Stimulated activated CD4-positive, alpha-beta T cell treated with anti-CD3 and anti-CD28 coated beads, Interleukin-2, amount 100 ng/mL, for 48 hours (primary cell): ENCODE measurements around the gene ABCC6.
"Not testable (repeated sequence)": the region's sequence is repeated elsewhere in the genome, so short reads cannot be mapped to it uniquely, and the experiment has no call there.

ENCODE experiments used
- DNase-seq, 2 donors: peaks; one replicate each; pipeline ENCODE4 v3.0.0-alpha.2; 2020

ABCC6 gene

GRCh38 chr16:16222850-16223661 lies at the start of gene ABCC6:
Gene ABCC6 (minus strand): TSS chr16:16223494. CDS start chr16:16223434, 60 bp downstream.
- DNase-seq = not testable (repeated sequence)

- DNase-seq = not testable (repeated sequence)
Observed at GRCh38 chr16:16272573-16273221, 49.4 kb upstream of the ABCC6 start.

GRCh38 chr16:16271658-16272057 lies 48.4 kb upstream of the ABCC6 start:
- DNase-seq = not testable (repeated sequence)

GRCh38 chr16:16268185-16268808 lies 45.0 kb upstream of the ABCC6 start:
- DNase-seq = not testable (repeated sequence)

- DNase-seq = not testable (repeated sequence)
Observed at GRCh38 chr16:16267708-16268107, 44.4 kb upstream of the ABCC6 start.

GRCh38 chr16:16265044-16265443 lies 41.8 kb upstream of the ABCC6 start:
- DNase-seq = not testable (repeated sequence)

DNA sequence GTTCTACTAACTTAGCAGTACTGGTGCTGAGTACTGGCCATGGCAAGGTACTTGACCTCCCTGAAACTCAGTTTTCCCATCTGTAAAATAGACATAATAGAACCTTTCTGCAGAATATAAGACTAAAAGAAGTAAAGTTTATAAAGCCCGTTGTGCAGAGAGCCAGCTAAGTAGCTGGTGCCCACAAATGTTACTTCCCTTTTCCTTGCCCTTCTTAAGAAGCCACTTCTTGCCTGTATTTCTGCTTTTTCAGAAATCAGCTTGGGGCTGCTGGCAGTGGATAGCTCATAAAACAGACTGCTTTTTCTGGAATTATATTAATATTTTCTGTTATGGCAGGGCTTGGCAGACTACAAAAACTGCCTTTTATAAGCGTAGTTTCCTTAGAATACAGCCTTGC lies 40.7 kb upstream of the ABCC6 start:
- DNase-seq = not testable (repeated sequence)

- DNase-seq = not testable (repeated sequence)
Observed at GRCh38 chr16:16262954-16263555, 39.8 kb upstream of the ABCC6 start.

- DNase-seq = not testable (repeated sequence)
Observed at GRCh38 chr16:16259971-16260370, 36.7 kb upstream of the ABCC6 start.

GRCh38 chr16:16258822-16259221 lies 35.5 kb upstream of the ABCC6 start:
- DNase-seq = not testable (repeated sequence)

DNA sequence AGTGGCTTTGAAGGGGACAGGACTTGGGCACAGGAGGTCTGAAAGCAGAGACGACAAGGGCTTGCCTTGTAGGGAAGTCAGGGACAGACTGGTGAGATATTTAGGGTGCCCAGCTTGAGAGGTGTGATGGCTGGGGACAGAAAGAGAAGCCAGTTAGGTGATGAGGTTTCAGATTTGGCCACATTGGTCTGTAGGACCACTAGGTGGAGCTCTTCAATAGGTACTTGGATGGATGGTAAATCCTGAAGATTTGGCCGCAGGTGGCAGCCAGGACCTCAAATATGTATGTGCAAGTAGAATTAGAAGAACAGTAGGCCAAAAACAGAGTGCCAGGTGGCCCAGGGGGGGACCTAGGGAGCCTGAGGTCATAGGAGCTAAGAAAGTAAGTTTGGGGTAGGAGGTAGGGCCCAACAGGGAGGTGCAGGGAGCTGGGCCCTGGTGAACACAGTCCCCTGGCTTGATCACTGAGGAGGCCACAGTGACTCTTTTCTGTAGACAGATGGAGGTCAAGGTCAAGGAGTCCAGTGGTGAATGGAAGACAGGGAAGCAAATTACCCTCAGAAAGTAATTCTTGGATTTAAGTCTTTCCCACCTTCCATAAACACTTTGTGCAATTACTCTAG lies 34.1 kb upstream of the ABCC6 start:
- not testable (repeated sequence) for DNase-seq

GRCh38 chr16:16252377-16252776 lies 29.1 kb upstream of the ABCC6 start:
- DNase-seq = not testable (repeated sequence)

DNA sequence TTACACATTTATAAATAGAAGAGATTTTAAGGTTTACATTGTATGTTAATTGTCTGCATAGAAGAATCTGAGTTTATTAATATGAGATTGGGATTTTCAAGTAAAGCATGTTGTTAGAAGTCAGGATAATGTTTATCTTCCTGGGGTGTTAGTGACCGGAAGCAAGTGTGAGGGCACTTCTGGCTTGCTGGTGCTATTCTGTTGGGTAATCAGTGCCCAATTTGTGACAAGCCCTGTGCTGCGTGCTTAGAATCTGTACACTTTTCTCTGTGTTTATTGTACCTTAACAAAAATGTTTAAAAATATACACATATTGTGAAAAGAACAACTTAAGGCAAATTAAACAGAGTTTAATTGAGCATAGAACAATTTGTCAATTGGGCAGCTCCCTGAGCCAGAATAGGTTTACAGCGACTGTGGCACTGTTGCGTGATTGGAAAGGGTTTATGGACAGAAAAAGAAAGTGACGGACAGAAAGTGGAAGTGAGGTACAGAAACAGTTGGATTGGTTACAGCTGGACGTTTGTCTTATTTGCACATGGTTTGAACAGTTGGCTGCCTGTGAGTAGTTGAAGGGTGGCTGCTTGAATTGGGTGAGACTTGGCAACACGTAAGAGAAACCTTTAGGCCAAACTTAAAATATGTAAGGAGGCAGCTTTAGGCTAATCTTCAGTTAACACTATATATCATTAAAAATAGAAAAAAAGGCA lies 26.5 kb upstream of the ABCC6 start:
- DNase-seq = not testable (repeated sequence)

- not testable (repeated sequence) for DNase-seq
Observed at GRCh38 chr16:16247439-16247838, 24.1 kb upstream of the ABCC6 start.

GRCh38 chr16:16246578-16247262 lies 23.4 kb upstream of the ABCC6 start:
- DNase-seq = not testable (repeated sequence)

DNA sequence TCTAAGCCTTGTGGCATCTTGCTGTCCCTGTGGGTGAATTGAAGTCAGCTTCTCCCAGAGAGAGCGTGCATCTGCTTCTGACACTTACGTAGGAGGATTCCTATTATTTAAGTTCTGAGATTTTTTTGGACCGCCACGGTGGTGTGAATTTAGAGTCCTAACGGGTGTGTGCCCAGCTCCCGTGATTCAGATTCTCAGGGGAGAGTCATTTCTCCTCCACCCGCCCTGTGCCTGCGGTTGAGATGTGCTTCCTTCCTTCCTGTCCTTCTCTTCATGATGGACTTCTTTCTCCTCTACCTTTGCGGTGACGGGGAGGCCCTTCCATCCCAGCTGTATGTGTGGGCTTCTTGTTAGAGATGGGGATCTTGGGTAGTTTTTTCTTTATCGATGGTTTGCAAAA lies 20.6 kb upstream of the ABCC6 start:
- not testable (repeated sequence) for DNase-seq

DNA sequence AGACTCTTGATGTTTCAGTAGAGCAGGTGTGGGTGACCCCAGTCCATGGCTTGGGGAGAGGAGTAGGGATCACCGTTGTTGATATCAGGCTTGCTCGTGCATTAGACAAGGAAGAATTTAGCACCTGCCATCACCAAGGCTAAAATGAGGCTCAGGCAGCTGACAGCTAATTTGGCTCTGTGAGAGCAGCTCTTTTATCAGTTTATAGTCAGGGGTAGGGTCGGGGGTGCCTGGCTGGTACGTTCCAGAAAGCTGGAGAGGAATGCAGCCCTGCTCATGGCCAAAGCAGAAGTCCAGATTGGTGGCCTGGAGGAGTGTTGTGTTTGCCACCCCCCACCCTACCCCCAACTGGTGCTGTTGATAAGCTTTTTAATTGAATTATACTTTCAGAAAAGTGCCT lies 17.4 kb upstream of the ABCC6 start:
- not testable (repeated sequence) for DNase-seq

DNA sequence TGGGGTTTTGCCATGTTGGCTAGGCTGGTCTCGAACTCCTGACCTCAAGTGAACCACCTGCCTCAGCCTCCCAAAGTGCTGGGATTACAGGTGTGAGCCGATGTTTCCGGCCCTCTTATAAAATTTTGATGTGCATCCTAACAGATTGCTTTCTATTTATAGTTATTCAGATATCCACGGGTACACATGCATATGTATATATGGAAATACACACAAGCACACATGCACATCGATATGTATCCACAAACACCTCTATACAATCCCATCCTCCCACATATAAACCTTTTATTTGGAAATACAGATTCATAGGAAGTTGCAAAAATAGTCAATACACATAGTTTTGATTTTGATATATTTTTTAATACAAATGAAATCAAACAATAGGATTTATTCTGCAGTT lies 14.4 kb upstream of the ABCC6 start:
- not testable (repeated sequence) for DNase-seq

- DNase-seq = not testable (repeated sequence)
Observed at GRCh38 chr16:16237071-16237470, 13.8 kb upstream of the ABCC6 start.

DNA sequence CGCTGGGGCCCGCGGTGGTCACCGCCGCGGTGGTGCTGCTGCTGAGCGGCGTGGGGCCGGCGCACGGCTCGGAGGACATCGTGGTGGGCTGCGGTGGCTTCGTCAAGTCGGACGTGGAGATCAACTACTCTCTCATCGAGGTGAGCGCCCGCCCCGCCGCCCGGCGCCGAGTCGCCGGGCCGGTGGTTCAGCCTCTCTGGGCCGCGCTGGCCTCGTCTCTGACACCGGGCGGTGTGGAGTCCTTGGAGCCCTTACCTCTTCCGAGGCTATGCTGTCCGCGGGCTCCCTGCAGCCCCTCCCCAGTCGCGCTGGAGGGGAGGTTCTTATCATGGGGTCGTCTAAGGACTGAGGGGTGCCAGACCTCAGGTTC lies 9.4 kb upstream of the ABCC6 start:
- not testable (repeated sequence) for DNase-seq

- not testable (repeated sequence) for DNase-seq
Observed at GRCh38 chr16:16223662-16224241, 458 bp upstream of the ABCC6 start.
